ENCODE data around the gene CEACAM20.
"Not testable (repeated sequence)": the region's sequence is repeated elsewhere in the genome, so short reads cannot be mapped to it uniquely, and the experiment has no call there.

Gene CEACAM20

DNA sequence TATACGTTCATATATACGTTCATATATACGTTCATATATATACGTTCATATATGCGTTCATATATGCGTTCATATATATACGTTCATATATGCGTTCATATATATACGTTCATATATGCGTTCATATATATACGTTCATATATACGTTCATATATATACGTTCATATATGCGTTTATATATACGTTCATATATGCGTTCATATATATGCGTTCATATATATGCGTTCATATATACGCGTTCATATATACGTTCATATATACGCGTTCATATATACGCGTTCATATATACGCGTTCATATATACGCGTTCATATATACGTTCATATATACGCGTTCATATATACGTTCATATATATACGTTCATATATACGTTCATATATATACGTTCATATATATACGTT, 21.5 kb upstream of the CEACAM20 start:
- in situ Hi-C loops (cut with MboI; ENCODE audit: low sequenced_read_pairs) = not testable (repeated sequence)

DNA sequence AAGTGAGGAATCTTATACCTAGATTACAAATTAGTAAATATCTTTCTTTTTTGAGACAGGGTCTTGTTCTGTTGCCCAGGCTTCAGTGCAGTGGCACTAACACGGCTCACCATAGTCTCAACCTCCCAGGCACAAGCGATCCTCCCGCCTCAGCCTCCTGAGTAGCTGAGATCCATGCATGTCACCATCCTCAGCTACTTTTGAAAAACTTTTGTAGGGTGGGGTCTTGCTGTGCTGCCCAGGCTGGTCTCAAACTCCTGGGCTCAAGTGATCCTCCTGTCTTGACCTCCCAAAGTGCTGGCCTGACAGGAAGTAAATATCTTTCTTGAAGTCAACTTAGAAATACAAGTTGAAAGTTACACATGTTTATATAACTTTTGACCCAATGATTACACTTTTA, 20.0 kb upstream of the CEACAM20 start:
- in situ Hi-C loops (cut with MboI; ENCODE audit: low sequenced_read_pairs) = no loop called here

DNA sequence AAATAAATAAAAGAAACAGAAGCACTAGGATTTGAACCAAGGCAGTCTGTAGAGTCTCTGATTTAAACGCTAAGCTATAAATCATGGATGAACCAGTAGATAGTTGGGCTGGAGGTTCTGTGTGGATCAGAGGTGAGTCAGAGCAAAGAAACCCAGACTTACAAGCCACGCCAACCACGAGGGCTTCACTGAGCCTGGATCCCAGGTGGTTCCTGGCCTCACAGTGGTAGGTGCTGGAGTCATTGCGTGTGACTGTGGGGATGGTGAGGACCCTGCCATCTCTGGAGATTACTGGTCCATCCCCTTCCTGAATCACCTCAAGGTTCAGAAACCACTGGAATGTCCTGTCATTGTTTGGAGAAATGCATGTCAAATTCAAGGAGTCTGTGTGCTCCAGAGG, 19.3 kb upstream of the CEACAM20 start:
- in situ Hi-C loops (cut with MboI; ENCODE audit: low sequenced_read_pairs) = no loop called here

DNA sequence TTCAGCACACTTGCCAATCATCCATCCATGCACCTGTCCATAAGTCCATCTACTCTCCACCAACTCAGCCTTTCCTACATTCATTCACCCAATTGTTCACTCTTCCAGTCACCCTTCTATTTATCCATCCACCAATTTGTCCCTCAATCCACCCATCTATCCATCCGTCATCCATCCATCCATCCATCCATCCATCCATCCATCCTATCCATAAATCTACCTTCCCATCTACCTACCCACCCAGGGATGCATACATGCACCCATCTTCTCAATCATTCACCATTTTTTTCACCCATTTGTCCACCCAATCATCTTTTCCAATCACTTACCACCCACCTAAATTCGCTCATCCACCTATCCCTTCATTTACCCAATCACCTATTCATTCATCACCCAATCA, 14.6 kb upstream of the CEACAM20 start:
- in situ Hi-C loops (cut with MboI; ENCODE audit: low sequenced_read_pairs) = no loop called here

DNA sequence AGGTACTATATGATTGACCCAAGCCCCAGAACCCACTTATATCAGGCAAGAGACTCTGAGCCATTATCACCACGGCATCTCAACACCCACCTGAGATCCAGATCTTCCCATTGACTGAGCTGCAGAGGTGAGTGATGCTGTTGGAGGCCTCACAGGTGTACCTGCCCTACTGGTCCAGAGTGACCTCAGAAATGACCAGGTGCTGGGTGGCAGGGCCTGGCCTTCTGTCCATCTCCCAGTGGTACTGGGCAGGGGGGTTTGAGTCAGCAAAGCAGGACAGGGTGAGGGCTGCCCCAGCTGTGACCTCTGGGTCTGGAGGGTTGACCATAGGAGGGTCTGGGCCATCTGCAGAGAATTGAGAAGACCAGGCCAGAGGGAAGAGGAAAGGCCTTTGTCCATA, 13.2 kb upstream of the CEACAM20 start:
- in situ Hi-C loops (cut with MboI; ENCODE audit: low sequenced_read_pairs) = no loop called here

DNA sequence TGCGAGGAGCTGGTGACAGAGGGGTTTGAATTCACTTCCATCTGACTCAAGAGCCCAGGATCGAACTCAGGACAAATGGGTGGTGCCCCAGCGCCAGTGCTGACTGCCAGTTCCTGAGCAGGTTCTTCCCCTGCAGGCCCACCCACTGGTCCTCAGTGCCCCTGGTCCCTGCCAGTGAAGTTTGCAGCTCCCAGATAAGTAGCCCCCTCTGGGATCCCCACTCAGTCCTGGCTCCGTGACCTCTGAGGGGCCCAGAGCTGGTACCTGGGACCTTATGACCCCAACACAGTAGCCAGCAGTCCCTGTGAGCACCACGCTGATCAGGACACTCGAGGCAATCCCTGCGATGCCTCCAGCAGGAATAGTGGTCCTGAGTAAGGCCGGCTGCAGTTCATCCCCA, 11.3 kb upstream of the CEACAM20 start:
- in situ Hi-C loops (cut with MboI; ENCODE audit: low sequenced_read_pairs) = no loop called here

DNA sequence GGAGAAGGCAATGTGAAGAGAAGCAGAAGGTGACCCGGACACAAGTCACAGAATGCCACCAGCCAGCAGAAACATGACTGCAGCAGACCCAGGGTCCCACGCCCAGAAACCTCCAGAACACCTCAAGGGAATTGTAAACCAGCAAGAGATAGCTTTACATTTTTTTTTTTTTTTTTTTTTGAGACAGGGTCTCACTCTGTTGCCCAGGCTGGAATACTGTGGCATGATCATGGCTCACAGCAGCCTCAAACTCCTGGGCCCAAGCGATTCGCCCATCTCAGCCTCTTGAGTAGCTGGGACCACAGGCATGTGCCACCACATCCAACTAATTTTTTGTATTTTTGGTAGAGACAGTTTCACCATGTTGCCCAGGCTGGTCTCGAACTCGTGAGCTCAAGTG, 10.5 kb upstream of the CEACAM20 start:
- in situ Hi-C loops (cut with MboI; ENCODE audit: low sequenced_read_pairs) = no loop called here

DNA sequence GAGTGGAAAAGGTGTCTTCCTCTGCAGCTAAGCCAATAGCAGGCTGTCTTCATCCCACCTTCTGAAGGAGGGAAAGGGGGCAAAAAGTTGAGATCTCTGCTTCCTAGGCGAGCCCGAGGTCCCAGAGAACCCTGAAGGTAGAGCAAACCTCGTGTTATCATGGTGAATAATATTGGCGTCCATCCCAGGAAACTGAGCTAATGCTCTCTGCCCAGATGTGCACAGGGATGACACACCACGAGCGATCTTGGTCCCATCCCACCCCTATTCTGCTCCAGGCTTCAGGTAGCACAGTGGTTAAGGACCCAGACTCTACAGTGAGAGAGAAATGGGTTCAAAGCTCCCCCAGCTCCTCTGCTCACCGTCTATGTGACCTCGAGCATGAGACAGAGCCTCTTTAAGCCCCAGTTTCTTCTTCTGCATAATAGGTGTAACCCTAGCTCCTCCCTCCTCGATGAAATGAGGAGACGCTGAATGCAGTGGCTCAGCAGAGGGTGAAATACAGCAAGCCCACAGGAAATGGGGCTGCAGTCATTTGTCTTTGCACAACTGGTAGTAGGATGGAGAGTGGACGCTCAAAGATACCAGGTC, 9.9 kb upstream of the CEACAM20 start:
- in situ Hi-C loops (cut with MboI; ENCODE audit: low sequenced_read_pairs) = no loop called here

DNA sequence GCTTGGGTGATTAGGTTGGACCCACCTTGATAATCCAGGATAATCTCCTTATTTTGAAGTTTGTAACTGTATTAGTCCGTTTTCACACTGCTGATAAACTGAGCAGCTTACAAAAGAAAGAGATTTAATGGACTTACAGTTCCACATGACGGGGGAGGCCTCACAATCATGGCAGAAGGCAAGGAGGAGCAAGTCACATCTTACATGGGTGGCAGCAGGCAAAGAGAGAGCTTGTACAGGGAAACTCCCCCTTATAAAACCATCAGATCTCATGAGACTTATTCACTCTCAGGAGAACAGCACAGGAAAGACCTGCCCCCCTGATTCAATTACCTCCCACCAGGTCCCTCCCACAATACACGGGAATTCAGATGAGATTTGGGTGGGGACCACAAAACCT, 5.9 kb upstream of the CEACAM20 start:
- in situ Hi-C loops (cut with MboI; ENCODE audit: low sequenced_read_pairs) = not testable (repeated sequence)

DNA sequence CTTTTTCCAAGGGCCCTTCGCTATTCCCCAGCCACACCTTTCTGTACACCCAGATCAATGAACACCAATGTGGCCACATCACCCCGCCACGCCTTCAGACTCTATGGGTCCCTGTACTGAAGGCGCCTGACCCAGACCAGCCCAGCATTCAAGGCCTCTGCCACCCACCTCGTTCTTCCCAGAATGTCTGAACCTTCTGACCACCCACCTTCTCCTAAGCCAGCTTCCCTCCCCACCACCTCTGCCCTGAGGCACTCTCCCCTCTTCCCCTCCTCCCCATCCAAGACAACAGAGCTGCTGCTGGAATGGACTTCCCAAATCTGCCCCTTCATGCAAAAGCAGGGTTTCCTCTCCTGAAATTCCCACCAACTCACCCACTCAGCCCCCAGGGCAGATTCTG, 3.3 kb upstream of the CEACAM20 start:
- in situ Hi-C loops (cut with MboI; ENCODE audit: low sequenced_read_pairs) = no loop called here

DNA sequence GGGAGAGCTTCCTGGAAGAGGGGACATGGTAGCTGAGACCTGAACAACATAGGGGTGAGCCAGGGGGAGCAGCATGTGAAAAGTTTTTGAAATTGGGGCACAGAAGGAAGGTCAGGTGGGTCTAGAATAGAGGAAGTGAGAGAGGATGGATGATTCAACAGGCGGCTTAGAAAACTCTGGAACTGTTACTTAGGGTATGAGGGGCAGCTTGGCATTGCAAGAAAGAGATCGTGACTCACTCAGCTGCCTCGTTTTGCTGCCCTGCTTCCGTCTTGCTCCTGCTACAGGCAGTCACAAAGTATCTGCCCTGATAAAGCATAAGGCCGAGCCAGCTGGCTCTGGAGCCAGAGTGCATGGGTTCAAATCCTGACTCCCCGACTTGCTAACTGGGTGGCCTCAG, 1.3 kb upstream of the CEACAM20 start:
- in situ Hi-C loops (cut with MboI; ENCODE audit: low sequenced_read_pairs) = no loop called here

DNA sequence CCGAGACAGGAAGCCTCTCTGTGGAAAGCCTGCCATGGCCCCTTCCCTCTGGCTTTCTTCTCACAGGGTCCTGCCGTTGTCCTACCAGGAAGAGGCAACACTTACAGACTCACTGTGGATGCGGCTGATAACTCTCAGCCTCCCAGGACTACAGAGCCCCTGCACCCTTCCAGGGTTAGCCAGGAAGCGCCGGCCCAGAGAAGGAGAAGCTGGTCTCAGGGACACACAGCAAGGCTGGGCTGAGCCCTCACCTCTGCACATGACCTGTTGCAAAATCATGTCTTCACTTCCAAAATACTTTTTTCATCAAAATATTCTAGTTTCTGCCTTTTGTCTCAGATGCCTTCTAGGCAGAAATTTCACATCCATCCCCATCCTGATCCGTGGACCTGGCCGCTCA, 1.9 kb downstream of the CEACAM20 start:
- in situ Hi-C loops (cut with MboI; ENCODE audit: low sequenced_read_pairs) = no loop called here

DNA sequence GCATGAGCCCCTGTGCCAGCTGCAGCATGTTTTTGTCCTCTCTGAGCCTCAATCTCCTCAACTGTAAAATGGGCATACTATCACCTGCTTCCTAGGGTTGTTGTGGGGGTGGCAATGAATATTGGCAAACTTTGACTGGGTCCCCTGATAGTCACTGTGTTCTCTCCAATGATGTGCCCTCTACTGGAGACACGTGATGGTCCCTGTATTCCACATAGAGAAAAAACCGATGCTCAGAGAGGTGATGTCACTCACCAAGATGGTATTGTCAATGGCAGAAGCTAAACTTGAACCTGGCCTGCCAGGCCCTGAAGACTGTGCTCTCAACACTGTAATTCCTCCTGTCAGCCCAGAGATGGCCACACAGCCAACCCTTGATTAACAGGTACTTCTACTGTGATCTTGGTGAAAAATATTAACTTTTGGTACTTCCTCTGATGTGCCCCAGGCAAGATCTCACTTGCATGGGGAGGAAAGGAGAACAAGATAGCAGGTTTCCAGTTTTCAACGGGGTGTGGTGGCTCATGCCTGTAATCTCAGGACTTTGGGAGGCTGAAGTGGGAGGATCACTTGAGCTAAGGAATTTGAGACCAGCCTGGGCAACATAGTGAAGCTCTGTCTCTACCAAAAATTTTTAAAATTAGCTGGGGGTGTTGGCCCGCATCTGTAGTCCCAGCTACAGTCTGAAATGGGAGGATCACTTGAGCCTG, 3.6 kb downstream of the CEACAM20 start:
- in situ Hi-C loops (cut with MboI; ENCODE audit: low sequenced_read_pairs) = no loop called here

DNA sequence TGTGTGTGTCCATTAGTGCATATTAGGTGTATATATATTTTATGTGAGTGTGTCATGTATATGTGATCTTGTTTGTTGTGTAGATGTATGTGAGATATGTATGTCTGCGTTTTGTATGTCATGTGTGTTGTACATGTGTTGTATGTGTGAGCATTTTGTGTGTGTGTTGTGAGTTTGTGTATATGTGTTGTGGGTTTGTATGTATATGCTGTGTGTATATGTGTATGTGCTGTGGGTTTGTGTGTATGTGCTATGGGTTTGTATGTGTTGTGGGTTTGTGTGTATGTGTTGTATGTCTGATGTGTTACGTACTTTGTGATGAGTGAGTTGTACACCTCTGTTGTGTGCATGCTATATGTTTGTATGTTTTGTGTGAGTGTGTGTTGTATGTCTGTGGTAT, 8.1 kb downstream of the CEACAM20 start:
- in situ Hi-C loops (cut with MboI; ENCODE audit: low sequenced_read_pairs) = no loop called here

DNA sequence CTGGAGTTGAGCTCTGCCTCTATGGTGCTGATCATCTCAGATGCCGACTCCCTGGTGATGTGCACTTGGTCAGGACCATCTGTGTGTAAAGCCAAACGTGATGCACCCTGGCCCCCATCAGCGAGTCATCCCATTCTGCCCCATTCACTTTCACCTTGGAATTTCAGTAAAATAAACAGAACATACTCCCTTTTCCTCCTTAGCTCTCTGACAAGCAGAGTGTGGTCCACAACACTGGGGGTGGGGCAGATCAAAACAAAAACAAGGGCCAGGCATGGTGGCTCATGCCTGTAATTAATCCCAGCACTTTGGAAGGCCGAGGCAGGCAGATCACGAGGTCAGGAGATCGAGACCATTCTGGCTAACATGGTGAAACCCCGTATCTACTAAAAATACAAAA, 12.3 kb downstream of the CEACAM20 start:
- in situ Hi-C loops (cut with MboI; ENCODE audit: low sequenced_read_pairs) = no loop called here

DNA sequence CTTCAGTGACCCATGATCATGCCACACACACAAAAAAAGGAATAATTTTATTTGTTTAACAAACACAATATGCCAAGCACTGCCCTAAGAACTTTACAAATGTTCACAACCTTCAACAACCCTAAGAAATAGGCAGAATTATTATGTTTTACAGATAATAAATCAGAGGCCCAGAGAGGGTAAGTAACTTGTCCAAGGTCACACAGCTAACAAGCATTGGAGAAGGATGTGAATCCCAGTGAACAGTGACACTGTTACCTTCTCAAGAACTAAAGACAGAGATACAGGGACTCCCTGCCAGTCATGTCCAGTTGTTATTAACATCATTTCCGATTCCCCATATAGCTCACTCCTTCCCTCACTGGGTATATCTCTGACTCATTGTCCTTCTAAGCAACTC, 13.6 kb downstream of the CEACAM20 start:
- in situ Hi-C loops (cut with MboI; ENCODE audit: low sequenced_read_pairs) = no loop called here

DNA sequence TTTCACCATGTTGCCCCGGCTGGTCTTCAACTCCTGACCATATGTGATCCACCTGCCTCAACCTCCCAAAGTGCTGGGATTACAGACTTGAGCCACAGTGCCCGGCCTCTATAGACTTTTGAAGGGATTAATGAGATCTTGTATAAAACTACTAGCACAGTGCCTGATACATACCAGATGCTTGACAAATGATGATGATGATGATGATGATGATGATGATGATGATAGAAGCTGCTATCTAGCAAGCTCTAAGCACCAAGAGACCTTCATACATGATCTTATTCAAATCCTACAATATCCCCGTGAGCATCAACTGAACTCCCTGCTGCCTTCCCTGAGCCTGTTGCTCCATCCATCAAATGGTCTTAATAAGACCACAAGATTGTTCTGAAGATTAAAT, 14.4 kb downstream of the CEACAM20 start:
- in situ Hi-C loops (cut with MboI; ENCODE audit: low sequenced_read_pairs) = no loop called here

DNA sequence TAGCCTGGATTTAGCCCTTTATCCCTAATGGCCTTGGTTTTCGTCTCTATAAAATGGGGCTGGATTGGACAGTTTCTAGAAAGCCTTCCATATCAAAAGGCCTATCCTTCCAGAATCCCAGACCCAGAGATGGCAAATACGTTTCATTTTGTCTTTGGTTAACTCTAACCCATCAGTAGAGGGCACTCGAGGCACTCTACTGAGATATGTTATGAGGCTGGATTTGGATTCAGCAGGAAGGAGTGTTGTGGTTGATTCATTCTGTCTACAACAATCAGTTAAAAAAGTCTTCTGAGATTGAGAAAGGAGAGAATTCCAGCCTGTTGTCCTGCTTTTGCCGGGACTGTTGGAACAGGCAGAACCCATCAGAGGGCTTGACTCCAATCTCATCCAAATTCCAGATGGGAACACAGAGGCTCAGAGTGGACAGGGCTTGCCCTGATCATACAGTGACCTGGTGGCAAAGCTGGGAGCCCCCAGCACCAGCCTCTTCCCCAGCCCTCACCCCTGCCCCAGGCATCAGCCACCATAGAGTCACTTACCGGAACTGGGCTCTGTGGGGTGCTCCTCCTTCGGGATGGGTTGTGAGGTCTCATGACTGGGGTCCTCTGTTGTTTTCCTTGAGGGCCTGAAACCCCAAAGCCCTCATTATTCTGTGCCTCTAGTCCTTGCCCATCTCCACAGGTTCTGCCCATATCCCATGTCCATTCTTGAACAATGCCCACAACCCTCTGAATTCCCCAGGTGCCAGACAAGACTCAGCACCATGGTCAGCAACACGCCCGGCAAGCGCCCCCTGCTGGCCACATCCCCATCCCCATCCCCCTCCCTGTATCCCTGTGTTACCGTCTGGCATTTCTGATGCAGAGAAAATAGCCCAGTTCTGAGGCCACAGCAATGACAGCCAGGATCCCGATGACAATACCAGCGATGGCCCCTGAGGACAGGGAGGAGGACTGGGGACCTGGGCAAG, 16.9 kb downstream of the CEACAM20 start:
- in situ Hi-C loops (cut with MboI; ENCODE audit: low sequenced_read_pairs) = no loop called here

DNA sequence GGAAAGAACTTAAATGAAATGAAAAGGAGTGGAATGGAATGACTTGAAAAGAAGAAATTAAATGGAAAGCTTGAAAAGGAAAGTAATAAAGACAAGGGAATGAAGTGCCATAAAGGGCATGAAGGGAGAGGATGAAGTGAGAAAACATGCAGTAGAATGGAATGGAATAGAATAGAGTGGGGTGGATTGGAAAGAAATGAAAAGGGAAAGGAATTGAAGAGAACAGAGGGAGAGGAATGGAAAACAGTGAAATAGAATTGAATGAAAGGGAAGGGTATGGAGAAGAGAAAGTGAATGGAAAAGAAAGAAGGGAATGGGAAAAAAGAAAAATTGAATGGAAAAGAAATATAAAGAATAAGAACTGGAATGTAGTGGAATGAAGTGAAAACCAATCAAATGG, 20.0 kb downstream of the CEACAM20 start:
- in situ Hi-C loops (cut with MboI; ENCODE audit: low sequenced_read_pairs) = no loop called here

DNA sequence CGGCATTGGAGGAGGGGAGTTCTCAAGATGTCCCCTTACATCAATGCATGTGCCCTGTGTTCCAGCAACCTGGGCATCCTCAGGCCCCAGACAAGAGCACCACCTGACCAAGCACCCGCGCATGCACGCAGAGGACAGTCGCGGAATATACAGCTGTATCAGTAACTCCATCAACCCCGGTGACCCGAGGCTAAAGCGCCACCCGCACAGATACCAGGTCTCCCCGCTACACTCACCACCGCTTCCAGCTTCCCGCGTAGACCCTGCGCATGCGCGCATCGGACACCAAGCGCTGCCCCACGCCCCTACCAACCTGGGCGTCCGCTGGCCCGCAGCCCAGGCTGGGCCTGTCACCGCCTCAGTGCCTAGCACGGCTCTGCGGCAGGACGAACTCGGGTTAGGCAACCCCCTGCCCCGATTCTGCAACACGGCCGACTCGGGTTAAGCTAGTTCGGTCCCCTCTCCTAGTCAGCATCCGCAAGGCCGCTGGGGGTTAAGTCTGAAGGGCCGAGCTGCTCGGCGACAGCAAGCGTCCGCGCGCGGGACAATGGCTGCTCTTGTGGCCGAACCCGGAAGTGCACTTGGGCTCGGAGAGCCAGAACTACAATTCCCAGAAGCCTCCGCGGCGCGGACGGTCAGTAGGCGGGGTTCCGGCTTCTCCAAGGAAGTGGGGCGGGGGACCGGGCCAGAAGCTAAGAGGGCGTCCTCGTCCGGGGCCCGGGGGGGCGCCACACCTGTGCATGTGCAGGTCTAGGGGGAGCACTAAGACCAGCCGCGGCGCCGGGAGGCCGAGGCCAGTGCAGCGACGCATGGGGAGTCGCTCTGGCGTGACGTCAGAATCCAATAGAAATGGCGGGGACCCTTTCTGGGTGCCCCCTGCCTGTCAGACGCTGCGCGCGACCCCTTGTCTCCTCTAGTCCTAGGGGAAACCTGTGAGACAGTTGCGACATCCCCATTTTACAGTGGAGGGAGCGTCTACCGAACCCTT, 29.2 kb downstream of the CEACAM20 start, which contains the start of gene ZNF180:
Gene ZNF180 (minus strand): TSS at position 561 of the 988 bp plus-strand sequence. CDS start 3,188 bp downstream, outside the sequence.
- in situ Hi-C loops (cut with MboI; ENCODE audit: low sequenced_read_pairs) = no loop called here

DNA sequence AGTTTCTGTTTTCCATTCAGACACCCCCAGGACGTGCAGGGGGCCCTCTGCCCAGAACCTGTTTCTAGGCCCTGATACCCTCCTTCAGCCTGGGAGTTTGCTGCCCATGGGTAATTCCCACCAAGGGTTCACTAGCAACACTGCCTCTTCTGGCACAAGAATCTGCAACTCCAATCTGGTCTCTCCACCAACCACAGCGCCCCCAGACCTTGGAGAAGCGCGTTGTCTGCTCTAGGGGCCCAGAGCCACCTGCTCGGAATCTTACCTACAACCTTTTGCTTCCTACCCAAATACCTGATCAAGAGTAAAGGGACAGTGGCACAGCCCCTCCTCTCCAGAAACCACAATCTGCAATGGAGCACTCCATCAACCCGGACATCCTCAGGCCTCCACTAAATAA, 29.9 kb downstream of the CEACAM20 start:
- in situ Hi-C loops (cut with MboI; ENCODE audit: low sequenced_read_pairs) = no loop called here
